Testis (tissue), 3 donors: Measurements from ENCODE around the gene C19orf85. TPM values are rescaled to one million over a fixed set of nuclear protein-coding genes. Genes with fewer than 3 reads are reported as not detected.
"Not testable (repeated sequence)": the region's sequence is repeated elsewhere in the genome, so short reads cannot be mapped to it uniquely, and the experiment has no call there.

ENCODE experiments used
- DNase-seq: peaks from one replicate; pipeline ENCODE4 v3.0.0-alpha.2; 2019
- H3K27ac ChIP-seq, 2 donors: fragments of 200-600 bp; sonication (generic); one replicate each; pipeline ENCODE4 v1.5.1; 2019
- H3K27me3 ChIP-seq: fragments of 200-600 bp; sonication (generic); one replicate; pipeline ENCODE4 v1.5.1; 2019
- H3K36me3 ChIP-seq: fragments of 200-600 bp; sonication (generic); one replicate; pipeline ENCODE4 v1.5.1; 2017; ENCODE audit warnings: low read depth; ENCODE audit errors: missing control alignments
- H3K4me1 ChIP-seq: fragments of 200-600 bp; sonication (generic); one replicate; pipeline ENCODE4 v1.5.1; 2019
- H3K4me3 ChIP-seq, 2 donors: fragments of 200-600 bp; sonication (generic); one replicate each; pipeline ENCODE4 v1.5.1; 2017 to 2019
- H3K9me3 ChIP-seq: fragments of 200-600 bp; sonication (generic); one replicate; pipeline ENCODE4 v1.5.1; 2017
- POLR2A ChIP-seq: fragments of 450-650 bp; IDR thresholded peaks from one replicate; pipeline ENCODE4 v1.6.1; 2017; ENCODE audit warnings: antibody characterized with exemption, mild to moderate bottlenecking, moderate library complexity
- whole genome bisulfite sequencing, 2 donors: methylation state at CpG; one replicate each; pipeline ENCODE4 v1.1.5; 2018; 5-methylcytosine and 5-hydroxymethylcytosine counted together
- intact Hi-C: fragments of 100-400 bp; cut with DNase I; formaldehyde crosslinking; loops from one replicate; pipeline ENCODE4 v1.15.1; 2023; ENCODE audit warnings: low total_unique reads
- polyA plus RNA-seq: library from polyadenylated mRNA; stranded (reverse); fragments of 350-450 nt; fragmentation: Illumina TruSeq; extraction: RNeasy Lipid Tissue Mini Kit (QIAGEN cat#74804); gene quantifications from one replicate; pipeline ENCODE4 v1.2.3, GENCODE V29; 2014; ENCODE audit warnings: low read depth, low replicate concordance; ENCODE audit not compliant: insufficient read depth
- total RNA-seq, 2 donors: library from RNA; depleted of rRNA; stranded (reverse); fragments of >200 nt; gene quantifications; one replicate each; pipeline ENCODE4 v1.2.3, GENCODE V29; 2016
- TF ChIP-seq, protein P1 (sequence below), 3 experiments: fragments of 450-650 bp in 2 of 3; fragments of 200-600 bp in 1 of 3; sonication (generic) in 1 of 3; IDR thresholded peaks; one replicate each; pipeline ENCODE4 v1.5.1; 2016 to 2019; ENCODE audit warnings: antibody characterized with exemption in 3 of 3, mild to moderate bottlenecking in 2 of 3, moderate library complexity in 1 of 3

C19orf85 gene
- total and polyA plus RNA-seq, 3 donors from 2014 or later, result not detected

DNA sequence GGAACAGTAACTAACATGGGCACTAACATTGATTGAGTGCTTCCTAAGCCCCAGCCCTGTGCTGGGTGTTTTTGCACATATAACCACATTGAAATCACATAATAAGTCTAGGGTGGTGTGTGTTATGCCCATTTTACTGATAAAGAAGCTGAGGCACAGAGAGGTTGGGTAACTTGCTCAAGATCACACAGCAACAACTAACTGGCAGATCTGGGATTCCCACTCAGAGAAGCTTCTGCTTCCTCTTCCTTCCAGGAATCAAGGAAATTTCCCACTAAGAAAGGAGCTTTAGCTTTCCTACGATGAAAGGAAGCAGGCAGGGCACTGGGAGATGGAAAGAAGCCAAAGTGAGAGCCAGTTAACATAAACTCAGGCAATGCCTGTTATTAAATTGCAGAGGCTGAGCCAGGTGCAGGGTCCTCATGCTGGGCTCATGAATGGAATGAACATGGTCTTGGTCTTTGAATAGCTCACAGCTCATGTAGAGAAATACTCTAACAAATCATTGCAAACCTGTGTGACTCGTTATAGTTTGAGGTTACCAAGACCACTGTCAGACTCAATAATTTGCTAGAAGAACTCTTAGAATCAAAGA, 33.8 kb upstream of the C19orf85 start:
- TF ChIP-seq, protein P1, sequence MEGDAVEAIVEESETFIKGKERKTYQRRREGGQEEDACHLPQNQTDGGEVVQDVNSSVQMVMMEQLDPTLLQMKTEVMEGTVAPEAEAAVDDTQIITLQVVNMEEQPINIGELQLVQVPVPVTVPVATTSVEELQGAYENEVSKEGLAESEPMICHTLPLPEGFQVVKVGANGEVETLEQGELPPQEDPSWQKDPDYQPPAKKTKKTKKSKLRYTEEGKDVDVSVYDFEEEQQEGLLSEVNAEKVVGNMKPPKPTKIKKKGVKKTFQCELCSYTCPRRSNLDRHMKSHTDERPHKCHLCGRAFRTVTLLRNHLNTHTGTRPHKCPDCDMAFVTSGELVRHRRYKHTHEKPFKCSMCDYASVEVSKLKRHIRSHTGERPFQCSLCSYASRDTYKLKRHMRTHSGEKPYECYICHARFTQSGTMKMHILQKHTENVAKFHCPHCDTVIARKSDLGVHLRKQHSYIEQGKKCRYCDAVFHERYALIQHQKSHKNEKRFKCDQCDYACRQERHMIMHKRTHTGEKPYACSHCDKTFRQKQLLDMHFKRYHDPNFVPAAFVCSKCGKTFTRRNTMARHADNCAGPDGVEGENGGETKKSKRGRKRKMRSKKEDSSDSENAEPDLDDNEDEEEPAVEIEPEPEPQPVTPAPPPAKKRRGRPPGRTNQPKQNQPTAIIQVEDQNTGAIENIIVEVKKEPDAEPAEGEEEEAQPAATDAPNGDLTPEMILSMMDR (IDR thresholded peaks at IDR 0.05), result no peak
- TF ChIP-seq POLR2A, result no peak
- peaks cover 7% of the 10 kb centered on the region for H3K4me1 ChIP-seq
- H3K27ac ChIP-seq, result no peak overlapping the region
- no peaks in the 10 kb centered on the region for H3K9me3 ChIP-seq
- 44 to 78% methylated on average over 2 of the region's 2 CpGs for WGBS, 2 donors
- H3K27me3 ChIP-seq, result no peaks in the 10 kb centered on the region
- H3K4me3 ChIP-seq, result no peak overlapping the region
- intact Hi-C loops, result no loop called here
- no peaks in the 10 kb centered on the region for H3K36me3 ChIP-seq
- no peak for DNase-seq

DNA sequence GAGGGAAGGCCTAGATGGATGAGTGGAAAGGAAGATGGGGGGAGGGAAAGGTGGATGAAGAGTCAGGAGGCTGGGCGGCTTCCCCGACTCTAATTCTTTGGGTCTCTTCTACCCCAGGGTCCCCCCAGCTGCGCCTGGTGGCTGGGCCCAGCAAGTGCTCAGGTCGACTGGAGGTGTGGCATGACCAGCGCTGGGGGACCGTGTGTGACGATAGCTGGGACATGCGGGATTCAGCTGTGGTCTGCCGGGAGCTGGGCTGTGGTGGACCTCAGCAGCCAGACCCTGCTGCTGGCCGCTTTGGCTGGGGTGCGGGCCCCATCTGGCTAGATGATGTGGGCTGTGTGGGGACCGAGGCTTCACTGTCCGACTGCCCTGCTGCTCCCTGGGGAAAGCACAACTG, 33.2 kb upstream of the C19orf85 start:
- intact Hi-C loops, result no loop called here
- Histone ChIP-seq H3K4me1 (peaks cover 11% of the 10 kb centered on the region), H3K36me3 (no peaks in the 10 kb centered on the region), H3K4me3 (no peak overlapping the region), H3K27ac (no peak overlapping the region), H3K27me3 (no peaks in the 10 kb centered on the region), H3K9me3 (no peaks in the 10 kb centered on the region)
- TF ChIP-seq POLR2A, result no peak
- TF ChIP-seq, protein P1 (IDR thresholded peaks at IDR 0.05), result no peak
- DNase-seq, result no peak
- WGBS, 2 donors, result 81 to 87% methylated on average over 9 to 13 of the region's 13 CpGs

DNA sequence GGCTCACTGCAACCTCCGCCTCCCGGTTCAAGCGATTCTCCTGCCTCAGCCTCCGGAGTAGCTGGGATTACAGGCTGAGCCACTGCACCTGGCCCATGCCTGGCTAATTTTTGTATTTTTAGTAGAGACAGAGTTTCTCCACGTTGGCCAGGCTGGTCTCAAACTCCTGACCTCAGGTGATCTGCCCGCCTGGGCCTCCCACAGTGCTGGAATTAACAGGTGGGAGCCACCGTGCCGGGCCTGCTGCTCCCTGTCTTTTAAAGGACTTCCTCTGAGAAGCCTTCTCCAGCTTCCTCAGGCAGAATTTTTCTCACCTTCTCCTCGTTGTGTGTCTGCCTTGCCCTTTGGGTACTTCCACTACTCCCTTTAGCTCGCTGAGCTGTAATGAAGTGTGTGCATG, 32.3 kb upstream of the C19orf85 start:
- H3K9me3 ChIP-seq, H3K36me3 ChIP-seq, H3K4me3 ChIP-seq, DNase-seq, intact Hi-C loops, H3K27ac ChIP-seq, H3K27me3 ChIP-seq: not testable (repeated sequence)
- WGBS, 2 donors, result 88 to 91% methylated on average over 10 of the region's 10 CpGs
- peaks cover 16% of the 10 kb centered on the region for H3K4me1 ChIP-seq

DNA sequence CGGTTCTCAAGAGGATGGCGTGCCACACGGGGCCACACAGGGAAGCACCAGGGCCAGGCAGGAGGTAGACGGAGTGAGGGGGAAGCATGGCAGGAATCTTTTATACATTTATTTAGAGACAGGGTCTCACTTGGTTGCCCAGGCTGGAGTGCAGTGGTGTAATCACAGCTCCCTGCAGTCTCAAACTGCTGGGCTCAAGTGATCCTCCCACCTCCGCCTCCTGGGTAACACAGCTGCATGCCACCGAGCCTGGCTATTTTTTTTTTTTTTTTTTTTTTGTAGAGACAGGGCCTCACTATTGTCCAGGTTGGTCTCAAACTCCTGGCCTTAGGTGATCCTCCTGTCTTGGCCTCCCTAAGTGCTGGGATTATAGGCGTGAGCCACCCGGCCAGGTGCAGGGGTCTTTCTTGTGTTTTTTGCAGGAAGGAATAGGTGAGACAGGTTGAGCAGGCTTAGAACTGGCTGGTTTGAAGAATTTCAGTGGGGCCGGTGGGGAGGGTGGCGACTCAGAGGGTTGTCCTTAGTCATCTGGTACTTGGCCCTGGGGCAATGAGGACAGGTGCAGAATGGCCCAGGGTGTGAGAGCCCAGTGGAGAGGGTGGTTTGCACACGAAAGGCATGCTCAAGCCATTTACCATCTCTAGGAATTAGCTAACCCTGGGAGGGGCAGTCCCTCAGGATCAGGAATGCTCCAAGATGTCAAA, 31.2 kb upstream of the C19orf85 start:
- no peaks in the 10 kb centered on the region for H3K9me3 ChIP-seq
- 84 to 89% methylated on average over 11 of the region's 11 CpGs for WGBS, 2 donors
- no peaks in the 10 kb centered on the region for H3K36me3 ChIP-seq
- H3K27ac ChIP-seq, result no peak overlapping the region
- no peak for DNase-seq
- H3K4me1 ChIP-seq, result peaks cover 16% of the 10 kb centered on the region
- no peaks in the 10 kb centered on the region for H3K27me3 ChIP-seq
- H3K4me3 ChIP-seq, result no peak overlapping the region
- intact Hi-C loops, result no loop called here
- TF ChIP-seq, protein P1 (IDR thresholded peaks at IDR 0.05), result no peak
- TF ChIP-seq POLR2A, result no peak

DNA sequence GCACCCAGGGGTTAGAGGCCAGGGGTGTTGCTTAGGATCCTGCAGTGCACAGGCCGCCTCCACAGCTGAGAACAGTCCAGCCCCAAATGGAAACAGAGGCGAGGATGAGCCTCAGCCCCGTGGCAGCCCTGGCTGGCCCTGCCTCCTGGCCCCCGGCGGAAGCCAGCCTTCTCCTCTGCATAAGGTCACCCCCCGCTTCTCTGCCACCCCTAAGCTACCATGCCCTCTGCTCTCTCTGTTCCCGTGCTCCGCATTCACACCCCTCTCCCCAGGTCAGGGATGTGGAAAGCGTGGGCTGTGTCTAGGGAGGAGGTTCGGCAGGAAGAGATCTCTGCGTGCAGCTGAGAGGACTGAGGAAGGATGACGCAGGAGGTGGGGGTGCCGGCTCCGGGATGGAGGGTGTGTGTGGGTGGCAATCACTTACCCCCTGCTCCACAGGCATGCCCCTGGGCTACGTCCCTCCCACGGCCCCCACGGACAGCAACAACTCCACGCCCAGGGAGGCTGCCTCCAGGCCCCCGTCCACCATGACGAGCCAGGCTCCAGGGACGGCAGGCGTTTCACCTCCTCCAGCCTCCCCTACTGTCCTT, 29.7 kb upstream of the C19orf85 start:
- peak overlapping the region; percentile 28 to 90 for H3K27ac ChIP-seq
- H3K4me3 ChIP-seq, result peak overlapping the region; percentile 42
- H3K36me3 ChIP-seq, result no peaks in the 10 kb centered on the region
- peak; percentile 74 for DNase-seq
- H3K4me1 ChIP-seq, result peaks cover 16% of the 10 kb centered on the region
- 0 to 14% methylated on average over 1 to 22 of the region's 22 CpGs for WGBS, 2 donors
- H3K27me3 ChIP-seq, result no peaks in the 10 kb centered on the region
- intact Hi-C loops, result no loop called here
- H3K9me3 ChIP-seq, result no peaks in the 10 kb centered on the region
- TF ChIP-seq, protein P1 (IDR thresholded peaks at IDR 0.05), result no peak
- no peak for TF ChIP-seq POLR2A
